Midbrain (tissue), 1 donor: ENCODE data around the gene DERA.

Source experiments
- DNase-seq: peaks from one replicate; lab custom pipeline; 2025; lab: John Stamatoyannopoulos, UW

The DERA gene

GRCh38 chr12:16074894-16075293 is 163.8 kb downstream of the DERA start:
- DNase-seq = no peak

- DNase-seq = no peak
Observed at GRCh38 chr12:16075887-16076286, 164.8 kb downstream of the DERA start.

GRCh38 chr12:16076557-16076956 is 165.4 kb downstream of the DERA start:
- no peak for DNase-seq

- DNase-seq = no peak
Observed at GRCh38 chr12:16076970-16077522, 165.9 kb downstream of the DERA start.

GRCh38 chr12:16086462-16086861 is 175.3 kb downstream of the DERA start:
- no peak for DNase-seq

GRCh38 chr12:16086942-16087341 is 175.8 kb downstream of the DERA start:
- DNase-seq = no peak
